GM18870 (cell line): Measurements from ENCODE around the gene MLPH.

Experiments used
- ATAC-seq: cut with Tn5 transposase; IDR thresholded peaks from one replicate; pipeline ENCODE4 v1.9.1; 2021; ENCODE audit warnings: moderate library complexity; ENCODE audit not compliant: unreplicated experiment

MLPH gene

GRCh38 chr2:237496428-237496827, 9.4 kb downstream of the MLPH start:
- no peak for ATAC-seq

GRCh38 chr2:237497009-237497837, 10.2 kb downstream of the MLPH start:
- no peak for ATAC-seq

GRCh38 chr2:237497838-237498186, 10.8 kb downstream of the MLPH start:
- no peak for ATAC-seq

GRCh38 chr2:237498341-237498740, 11.3 kb downstream of the MLPH start:
- no peak for ATAC-seq

- no peak for ATAC-seq
These were observed 13.8 kb downstream of the MLPH start for GRCh38 chr2:237500681-237501424.

- no peak for ATAC-seq
These were observed 15.0 kb downstream of the MLPH start for GRCh38 chr2:237501892-237502513.

GRCh38 chr2:237503201-237503600, 16.1 kb downstream of the MLPH start:
- no peak for ATAC-seq

- no peak for ATAC-seq
These were observed 18.3 kb downstream of the MLPH start for GRCh38 chr2:237505188-237505939.

GRCh38 chr2:237507512-237507911, 20.5 kb downstream of the MLPH start:
- no peak for ATAC-seq

GRCh38 chr2:237508361-237508760, 21.3 kb downstream of the MLPH start:
- no peak for ATAC-seq

- ATAC-seq = no peak
These were observed 22.1 kb downstream of the MLPH start for GRCh38 chr2:237509151-237509550.

- no peak for ATAC-seq
These were observed 22.9 kb downstream of the MLPH start for GRCh38 chr2:237509905-237510304.

GRCh38 chr2:237510502-237511217, 23.6 kb downstream of the MLPH start:
- ATAC-seq = no peak

- no peak for ATAC-seq
These were observed 24.4 kb downstream of the MLPH start for GRCh38 chr2:237511433-237511832.

GRCh38 chr2:237511885-237512405, 24.9 kb downstream of the MLPH start:
- no peak for ATAC-seq

GRCh38 chr2:237512774-237513466, 25.9 kb downstream of the MLPH start:
- ATAC-seq = no peak

- no peak for ATAC-seq
These were observed 26.6 kb downstream of the MLPH start for GRCh38 chr2:237513693-237514092.

GRCh38 chr2:237514474-237515130, 27.6 kb downstream of the MLPH start:
- no peak for ATAC-seq

- no peak for ATAC-seq
These were observed 28.1 kb downstream of the MLPH start for GRCh38 chr2:237515166-237515565.
